Activated CD4-positive, alpha-beta T cell treated with anti-CD3 and anti-CD28 coated beads, Interleukin-2, Interleukin-4, amounts not matched to agents 100 ng/mL and 50 ng/mL, durations not matched to agents 16 hours and 8 hours (primary cell): ENCODE results near the gene WFS1.
A peak's percentile ranks its signal among the peaks of the same experiment; 100 is the strongest.

ENCODE experiments used
- DNase-seq: peaks from one replicate; pipeline ENCODE4 v3.0.0-alpha.2; 2020; ENCODE audit warnings: low spot score

The WFS1 gene

GRCh38 chr4:6262176-6262575 is 7.5 kb upstream of the WFS1 start:
- DNase-seq = no peak

GRCh38 chr4:6262847-6263487 is 6.7 kb upstream of the WFS1 start:
- DNase-seq = no peak

GRCh38 chr4:6263526-6264224 is 6.0 kb upstream of the WFS1 start:
- no peak for DNase-seq

GRCh38 chr4:6264225-6264540 is 5.5 kb upstream of the WFS1 start:
- peak; percentile 28 for DNase-seq

- DNase-seq = no peak
Observed at GRCh38 chr4:6265546-6265945, 4.1 kb upstream of the WFS1 start.

GRCh38 chr4:6267573-6267972 is 2.1 kb upstream of the WFS1 start:
- DNase-seq = no peak

- no peak for DNase-seq
Observed at GRCh38 chr4:6268650-6269615, 717 bp upstream of the WFS1 start.

- no peak for DNase-seq
Observed at GRCh38 chr4:6270636-6271121, 1.0 kb downstream of the WFS1 start.

GRCh38 chr4:6271206-6271605 is 1.6 kb downstream of the WFS1 start:
- DNase-seq = no peak

GRCh38 chr4:6271701-6272465 is 2.2 kb downstream of the WFS1 start:
- DNase-seq = no peak

GRCh38 chr4:6272863-6273660 is 3.4 kb downstream of the WFS1 start:
- DNase-seq = no peak

GRCh38 chr4:6273661-6273990 is 4.0 kb downstream of the WFS1 start:
- DNase-seq = no peak

GRCh38 chr4:6275351-6275750 is 5.7 kb downstream of the WFS1 start:
- DNase-seq = no peak

GRCh38 chr4:6275898-6276806 is 6.5 kb downstream of the WFS1 start:
- DNase-seq = no peak

- DNase-seq = no peak
Observed at GRCh38 chr4:6277139-6277802, 7.6 kb downstream of the WFS1 start.

GRCh38 chr4:6277935-6278800 is 8.5 kb downstream of the WFS1 start:
- no peak for DNase-seq

- DNase-seq = peak; percentile 37
Observed at GRCh38 chr4:6278801-6279197, 9.1 kb downstream of the WFS1 start.

- DNase-seq = no peak
Observed at GRCh38 chr4:6279582-6280289, 10.1 kb downstream of the WFS1 start.
